NCI-H1694 treated with DMSO at 0.1 percent for 48 hours (cell line): Measurements from ENCODE around the gene COPG1.
A peak's percentile ranks its signal among the peaks of the same experiment; 100 is the strongest.

Source experiments
- DNase-seq: peaks from one replicate; lab custom pipeline; 2025; lab: John Stamatoyannopoulos, UW

The COPG1 gene

GRCh38 chr3:129278966-129279906, 29.8 kb downstream of the COPG1 start:
- peak; percentile 19 for DNase-seq

- no peak for DNase-seq
Measured at GRCh38 chr3:129280183-129280582, 30.8 kb downstream of the COPG1 start.

DNA sequence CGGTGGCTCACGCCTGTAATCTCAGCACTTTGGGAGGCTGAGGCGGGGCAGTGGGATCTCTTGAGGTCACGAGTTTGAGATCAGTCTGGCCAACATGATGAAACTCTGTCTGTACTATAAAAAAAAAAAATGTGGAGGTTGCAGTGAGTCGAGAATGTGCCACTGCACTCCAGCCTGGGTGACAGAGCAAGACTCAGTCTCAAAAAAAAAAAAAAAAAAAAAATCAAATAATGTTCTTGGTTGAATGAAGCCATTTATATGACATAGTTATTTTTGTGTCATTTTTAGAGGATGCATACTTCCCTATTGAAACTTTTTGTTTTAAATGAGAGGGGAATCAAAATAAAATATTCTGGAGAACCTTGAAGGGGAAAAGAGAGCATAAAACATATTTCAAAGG, 32.3 kb downstream of the COPG1 start:
- no peak for DNase-seq

DNA sequence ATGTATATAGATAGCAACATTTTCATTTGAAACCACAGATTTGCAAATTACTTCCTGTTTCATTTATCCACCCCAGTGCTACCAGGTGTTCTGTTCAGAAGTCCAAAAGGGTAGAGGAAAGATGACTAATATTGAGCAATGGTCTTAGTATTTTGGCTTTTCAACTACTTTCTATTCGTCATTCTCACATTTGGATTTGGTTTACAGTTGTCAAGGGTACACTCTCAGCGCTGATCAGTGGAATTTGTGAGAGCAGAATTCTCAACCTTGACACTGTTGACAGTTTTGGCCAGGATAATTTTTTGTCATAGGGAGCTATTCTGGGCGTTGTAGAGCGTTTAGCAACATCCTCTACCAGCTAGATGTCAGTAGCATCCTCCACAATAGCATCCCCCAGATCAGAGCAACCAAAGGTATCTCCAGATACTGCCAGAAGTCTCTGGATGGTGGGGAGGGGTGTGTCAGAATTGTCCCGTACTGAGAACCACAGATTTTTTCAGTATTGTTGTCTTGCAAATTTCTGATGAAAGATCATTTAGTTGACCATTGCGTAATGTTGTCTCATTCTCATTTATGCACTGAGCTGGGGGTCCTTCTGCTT, 33.4 kb downstream of the COPG1 start:
- no peak for DNase-seq

GRCh38 chr3:129286081-129286480, 36.7 kb downstream of the COPG1 start:
- DNase-seq: no peak

DNA sequence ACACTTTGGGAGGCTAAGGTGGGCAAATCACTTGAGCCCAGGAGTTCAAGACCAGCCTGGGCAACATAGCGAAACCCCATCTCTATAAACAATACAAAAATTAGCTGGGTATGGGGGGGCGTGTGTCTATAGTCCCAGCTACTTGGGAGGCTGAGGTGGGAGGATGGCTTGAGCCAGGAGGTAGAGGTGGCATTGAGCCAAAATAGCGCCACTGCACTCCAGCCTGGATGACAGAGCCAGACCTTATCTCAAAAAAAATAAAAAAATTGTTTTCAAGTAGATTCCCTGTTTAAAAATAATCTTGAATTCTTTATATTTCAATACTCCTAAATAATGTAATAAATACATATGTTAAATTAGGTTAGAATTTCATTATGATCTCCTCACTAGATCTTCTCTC, 39.0 kb downstream of the COPG1 start:
- no peak for DNase-seq

DNA sequence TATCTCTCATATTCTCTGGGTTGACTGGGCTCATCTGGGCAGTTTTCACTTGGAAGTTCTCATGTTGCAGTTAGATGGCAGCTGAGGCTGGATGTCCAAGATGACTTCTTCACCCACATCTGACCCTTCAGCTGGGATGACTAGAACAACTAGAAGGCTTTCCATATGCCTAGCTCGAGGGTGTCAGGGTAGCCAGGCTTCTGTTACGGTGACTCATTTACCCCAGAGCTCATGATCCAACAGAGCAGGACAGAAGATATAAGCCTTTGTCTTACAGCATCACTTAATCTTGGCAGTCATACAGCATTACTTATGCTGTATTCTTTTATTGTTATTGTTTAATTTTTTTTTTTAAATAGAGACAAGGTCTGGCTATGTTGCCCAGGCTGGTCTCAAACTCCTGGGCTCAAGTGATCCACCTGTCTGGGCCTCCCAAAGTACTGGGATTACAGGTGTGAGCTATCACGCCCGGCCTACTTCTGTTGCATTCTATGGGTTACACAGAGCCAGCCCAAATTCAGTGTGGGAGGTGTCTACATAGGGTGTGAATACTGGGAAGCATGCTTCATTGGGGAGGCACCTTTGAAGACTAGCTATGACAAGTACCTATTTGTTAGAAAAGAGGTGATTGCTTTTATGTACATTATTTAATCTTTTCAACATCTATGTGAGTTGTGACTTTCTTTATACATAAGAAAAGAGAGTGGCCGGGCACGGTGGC, 40.0 kb downstream of the COPG1 start:
- DNase-seq: no peak

- DNase-seq: no peak
Measured at GRCh38 chr3:129291236-129291886, 42.0 kb downstream of the COPG1 start.

DNA sequence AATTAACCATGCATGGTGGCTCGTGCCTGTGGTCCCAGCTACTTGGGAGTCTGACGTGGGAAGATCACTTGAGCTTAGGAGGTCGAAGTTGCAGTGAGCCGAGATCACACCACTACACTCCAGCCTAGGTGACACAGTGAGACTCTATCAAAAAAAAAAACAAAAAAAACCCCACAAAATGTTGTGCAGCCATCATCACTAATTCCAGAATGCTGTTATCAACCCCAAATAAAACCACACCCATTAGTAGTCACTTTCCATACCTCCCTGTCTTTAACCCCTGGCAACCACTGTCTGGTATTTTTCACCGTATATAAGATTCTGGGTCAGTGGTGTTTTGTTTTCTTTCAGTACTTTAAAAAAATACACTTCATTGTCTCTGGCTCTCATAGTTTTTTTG, 45.9 kb downstream of the COPG1 start:
- DNase-seq: no peak

GRCh38 chr3:129304146-129304961, 54.9 kb downstream of the COPG1 start:
- no peak for DNase-seq

- no peak for DNase-seq
Measured at GRCh38 chr3:129304962-129305222, 55.5 kb downstream of the COPG1 start.

DNA sequence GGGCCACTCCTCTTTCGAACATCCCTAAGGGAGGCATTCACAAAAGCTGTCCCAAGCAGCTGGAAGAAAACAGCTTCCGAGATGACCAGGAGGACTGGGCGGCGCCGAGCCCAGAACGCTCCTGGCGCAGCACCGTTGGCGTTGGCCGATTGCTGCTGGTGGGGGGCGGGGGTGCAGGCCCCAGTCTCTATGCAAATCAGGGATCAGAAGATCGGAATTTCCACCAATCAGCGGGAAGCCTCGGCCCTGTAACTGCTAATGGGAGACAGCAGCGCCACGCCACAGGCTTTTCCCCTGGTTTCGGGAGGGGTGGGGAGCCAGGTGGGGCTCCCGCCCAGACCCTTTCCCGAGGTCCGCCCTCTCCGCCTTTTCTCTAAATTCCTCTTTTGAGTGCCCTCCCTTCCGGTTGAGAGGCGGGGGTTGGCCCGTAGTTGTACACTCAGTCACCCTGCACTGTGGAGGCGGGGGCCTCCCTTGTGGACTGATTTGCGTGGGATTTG, 56.2 kb downstream of the COPG1 start:
- no peak for DNase-seq

GRCh38 chr3:129308636-129309035, 59.2 kb downstream of the COPG1 start:
- DNase-seq: no peak

- no peak for DNase-seq
Measured at GRCh38 chr3:129310111-129311011, 61.0 kb downstream of the COPG1 start.

DNA sequence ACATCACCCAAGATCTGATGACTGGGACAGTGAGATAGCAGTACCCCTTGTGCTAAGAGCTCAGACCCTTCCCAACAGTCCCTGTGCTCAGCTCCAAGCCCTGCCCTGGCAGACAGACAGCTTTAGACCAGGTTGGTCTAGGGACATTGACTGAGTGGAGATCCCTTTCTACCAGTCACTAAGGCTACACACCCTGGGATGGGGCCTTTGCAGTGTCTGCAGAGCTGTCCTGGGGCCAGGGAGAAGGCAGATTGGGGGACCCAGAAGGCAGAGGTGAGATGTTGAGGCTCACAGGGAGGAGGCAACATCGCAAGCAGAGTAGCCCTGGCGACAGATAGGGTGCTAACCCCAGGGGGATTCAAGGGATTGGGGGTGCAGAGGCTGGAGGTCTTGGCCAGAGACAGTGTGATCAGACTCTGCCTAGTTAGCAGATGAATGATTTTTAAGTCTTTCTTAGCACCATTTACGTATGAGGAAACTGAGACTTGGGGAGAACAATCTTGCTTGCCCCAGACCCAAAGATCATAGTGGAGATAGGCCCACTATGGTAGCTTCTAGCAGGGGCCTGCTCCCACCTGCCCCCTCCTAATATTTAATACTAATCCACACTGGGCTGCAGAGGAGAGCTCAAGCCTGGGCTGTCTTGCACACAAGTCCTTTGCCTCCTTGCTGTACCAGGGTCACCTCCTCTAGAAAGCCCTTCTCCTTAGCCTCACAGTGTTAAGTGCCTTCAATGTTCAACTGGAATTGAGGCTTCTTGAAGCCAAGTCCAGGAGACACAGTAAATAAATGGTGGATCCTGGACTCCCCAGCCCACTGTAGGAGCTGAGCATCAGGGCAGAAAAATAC, 61.9 kb downstream of the COPG1 start:
- no peak for DNase-seq

GRCh38 chr3:129312021-129312639, 62.7 kb downstream of the COPG1 start:
- DNase-seq: no peak

DNA sequence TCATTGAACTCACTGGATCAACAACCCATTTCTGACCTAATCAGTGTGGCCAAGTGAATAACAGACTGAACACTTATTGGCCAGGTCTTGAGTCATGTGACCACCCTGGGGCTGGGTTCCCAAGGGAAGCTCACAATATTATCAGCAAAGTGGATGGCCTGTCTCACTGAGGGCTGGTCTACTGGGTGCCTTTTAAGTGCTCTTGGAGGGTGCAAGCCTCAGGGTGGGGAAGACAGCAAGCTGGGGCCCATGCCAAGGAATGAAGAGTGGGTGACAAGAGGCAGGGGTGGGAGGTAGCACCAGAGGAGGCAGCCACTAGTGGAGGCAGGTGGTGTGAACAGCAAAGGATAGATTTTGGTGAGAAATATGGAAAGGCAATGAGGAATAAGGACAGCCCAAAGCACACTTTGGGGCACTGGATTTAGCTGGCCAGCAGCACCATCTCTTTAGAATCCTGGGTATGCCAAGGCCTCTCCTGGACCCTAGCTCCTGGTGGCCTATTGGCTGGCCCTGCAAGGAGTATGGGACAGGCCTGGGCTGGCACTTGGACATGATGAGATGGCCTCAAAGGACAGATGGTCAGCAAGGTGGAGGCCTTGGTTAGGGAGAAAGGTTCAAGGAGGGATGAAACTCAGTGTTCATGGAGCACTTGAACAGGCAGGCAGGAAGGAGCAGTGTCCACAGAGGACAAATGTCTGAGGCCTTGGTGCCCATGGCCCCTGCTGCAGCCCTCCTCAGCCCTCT, 63.4 kb downstream of the COPG1 start:
- no peak for DNase-seq

GRCh38 chr3:129313415-129313664, 63.9 kb downstream of the COPG1 start:
- no peak for DNase-seq
